IPS-NIHi7 (cell line): ENCODE measurements around the gene MAPK4.
"Not testable (repeated sequence)": the region's sequence is repeated elsewhere in the genome, so short reads cannot be mapped to it uniquely, and the experiment has no call there.

Experiments
- DNase-seq: peaks from one replicate; pipeline ENCODE4 v3.0.0; 2012; ENCODE audit warnings: mixed read lengths; ENCODE audit errors: extremely low spot score

MAPK4 gene

DNA sequence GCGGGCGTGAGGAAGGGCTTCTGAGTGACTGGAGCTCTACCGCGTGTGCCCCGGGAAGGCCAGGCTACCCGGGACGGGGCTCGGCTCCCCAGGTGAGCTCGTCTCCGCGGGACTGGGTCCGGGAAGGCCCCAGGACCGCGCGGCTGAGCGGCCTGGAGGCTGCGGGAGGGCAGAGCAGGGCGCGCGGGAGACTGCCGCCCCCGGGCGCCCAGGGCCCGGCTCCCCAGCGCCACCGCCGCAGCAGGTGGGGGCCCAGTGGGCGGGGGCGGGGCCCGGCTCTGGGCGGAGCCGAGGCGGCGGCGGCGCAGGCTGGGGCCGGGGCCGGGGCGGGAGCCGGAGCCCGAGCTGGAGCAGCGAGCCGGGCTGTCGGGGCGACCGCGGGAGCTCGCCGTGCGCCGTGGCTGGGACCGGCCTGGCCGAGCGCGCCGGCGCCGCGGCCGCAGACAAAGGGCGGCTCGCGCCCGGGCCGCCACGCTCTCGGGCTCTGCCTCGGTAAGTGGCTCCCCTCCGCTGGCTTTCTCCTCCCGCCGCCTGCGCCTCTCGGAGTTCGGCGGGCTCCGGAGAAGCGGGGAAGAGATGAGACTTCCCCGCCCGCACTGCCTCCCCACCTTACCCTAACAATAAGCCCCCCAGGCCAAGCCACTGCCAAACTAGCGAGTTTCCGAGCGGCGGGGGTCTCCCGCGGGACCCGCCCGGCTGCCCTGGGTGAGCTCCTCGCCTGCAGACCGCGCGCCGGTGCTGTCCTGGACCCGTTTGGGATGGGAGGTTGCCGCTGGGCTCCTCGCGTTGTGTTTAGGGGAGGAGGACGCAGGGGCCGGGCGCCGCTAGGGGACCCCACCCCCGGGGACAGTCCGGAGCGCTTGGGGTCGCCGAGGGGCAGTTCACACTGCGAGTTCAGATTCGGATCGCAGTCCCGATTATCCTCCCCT lies at the start of gene MAPK4:
TSS of gene MAPK4 (plus strand) at position 336 of the 929 bp plus-strand sequence. CDS start 103,872 bp downstream, outside the sequence.
- DNase-seq, result peak; percentile 70

DNA sequence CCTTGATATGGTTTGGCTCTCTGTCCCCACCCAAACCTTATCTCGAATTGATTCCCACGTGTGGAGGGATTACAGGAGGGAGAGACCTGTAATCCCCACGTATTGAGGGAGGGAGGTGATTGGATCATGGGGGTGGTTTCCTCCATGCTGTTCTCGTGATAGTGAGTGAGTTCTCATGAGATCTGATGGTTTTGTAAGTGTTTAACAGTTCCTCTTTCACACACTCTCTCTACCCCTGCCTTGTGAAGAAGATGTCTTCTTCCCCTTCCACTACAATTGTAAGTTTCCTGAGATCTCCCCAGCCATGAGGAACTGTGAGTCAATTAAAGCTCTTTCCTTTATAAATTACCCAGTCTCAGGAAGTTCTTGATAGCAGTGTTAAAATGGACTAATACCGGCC lies 42.6 kb upstream of the MAPK4 start:
- not testable (repeated sequence) for DNase-seq

DNA sequence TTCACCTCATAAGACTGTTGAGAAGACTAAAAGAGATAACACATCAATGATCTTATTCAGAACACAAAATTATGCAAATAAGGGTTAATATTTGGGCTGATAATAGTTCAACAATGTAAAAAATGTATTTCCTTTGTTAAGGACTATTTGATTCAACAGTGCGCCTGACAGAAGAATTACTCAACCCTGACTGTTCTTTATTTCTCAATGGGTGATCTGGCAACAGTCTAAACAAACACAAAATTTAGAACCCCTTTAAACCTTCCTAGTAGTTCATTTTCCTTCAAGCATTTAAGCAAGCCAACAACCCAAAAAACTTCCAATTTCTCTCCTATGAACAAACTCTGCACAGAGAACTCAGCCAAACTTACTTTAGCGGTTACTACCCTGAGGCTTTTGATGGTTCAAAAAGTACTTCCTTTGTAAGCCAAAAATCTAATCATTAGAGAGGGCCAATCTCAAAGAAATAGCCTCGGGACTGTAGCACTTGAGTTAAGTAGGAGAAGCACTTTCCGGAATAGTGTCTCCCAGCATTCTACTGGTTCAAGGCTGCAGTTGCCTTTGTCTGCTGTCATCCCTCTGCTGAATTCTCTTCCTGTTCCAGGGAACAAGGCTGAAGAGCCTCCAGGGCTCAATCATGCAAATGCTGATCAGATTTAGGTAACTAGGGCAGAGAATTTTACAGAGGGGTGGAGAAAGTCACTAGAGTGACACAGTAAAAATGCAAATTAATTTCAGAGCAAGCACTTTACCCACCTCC lies 40.9 kb upstream of the MAPK4 start:
- no peak for DNase-seq

DNA sequence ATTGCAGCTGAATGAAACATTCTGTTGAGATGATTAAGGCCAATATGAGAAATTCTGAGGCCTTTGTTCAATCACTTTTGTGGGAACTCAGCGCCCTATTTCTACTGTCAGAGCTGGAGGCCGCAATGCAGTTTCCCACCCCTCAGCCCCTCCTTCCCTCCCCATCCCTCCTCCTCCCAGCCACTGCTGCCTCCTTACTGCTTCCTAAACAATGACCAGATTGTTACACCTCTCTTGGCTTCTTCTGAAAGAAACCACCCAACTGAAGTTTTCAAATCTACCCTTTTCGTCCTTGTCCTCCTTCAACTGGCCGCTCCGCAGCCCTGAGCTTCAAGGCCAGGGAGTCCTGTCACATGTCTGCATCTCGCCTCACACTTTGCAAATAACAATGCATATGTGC lies 36.7 kb upstream of the MAPK4 start:
- DNase-seq, result no peak

DNA sequence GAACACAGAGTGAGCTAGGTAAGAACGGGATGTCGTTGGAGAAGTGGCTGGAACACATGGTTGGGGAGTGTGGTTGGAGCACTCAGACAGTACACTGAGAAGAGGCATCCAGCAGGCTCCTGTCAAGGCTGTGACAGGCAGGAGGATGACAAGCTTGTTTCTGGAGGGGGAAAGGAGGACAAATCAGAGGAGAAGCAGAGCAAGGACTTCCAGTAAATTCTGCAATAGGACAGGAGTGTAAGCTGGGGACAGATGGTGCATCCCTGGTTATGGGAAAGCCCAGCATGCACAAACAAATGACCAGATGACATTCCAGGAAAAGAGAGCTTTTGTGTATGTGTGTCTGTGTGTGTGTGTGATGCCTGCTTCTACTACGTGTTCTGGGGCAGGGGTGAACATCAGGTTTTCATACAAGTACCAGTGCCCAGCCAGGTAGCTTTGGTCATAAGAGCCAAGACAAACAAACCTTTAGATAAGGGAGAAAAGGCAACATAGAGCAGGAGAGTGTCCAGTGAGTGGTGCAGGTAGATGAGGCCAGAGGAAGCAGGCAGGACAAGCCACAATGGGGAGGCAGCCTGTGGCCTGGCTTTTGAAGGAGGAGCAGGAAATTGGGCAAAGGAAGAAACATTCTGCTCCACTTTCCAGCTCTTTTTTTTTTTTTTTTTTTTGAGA lies 32.1 kb upstream of the MAPK4 start:
- no peak for DNase-seq

DNA sequence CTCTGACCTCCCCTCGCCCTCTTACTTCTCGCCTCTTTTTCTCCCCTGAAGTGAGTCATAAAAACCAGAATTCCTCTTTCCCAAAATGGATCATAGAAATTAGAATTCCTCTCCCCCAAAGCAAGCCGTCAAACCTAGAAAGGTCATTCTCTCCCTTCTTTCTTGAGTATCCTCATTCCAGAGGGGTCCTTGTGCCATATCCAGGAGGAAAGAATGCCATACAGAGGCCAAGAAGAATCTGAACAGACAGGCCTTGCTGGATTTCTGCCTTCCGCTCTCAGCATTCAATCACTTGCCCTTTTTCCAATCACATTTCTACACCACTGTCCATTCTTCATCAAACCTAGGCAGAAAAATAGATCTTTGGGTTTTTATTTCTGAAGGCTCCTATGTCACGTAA lies 31.1 kb upstream of the MAPK4 start:
- DNase-seq, result no peak

DNA sequence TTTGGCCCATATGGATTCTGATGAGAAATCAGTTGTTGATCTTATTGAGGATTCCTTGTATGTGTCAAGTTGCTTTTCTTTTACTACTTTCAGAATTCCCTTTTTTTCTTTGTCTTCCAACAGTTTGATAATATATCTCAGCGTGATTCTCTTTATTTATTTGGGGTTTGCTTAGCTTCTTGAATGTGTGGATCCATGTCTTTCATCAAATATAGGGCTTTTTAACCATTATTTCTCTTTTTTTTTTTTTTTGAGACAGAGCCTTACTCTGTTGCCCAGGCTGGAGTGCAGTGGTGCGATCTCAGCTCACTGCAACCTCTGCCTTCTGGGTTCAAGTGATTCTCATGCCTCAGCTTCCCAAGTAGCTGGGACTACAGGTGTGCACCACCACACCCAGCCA lies 26.1 kb upstream of the MAPK4 start:
- not testable (repeated sequence) for DNase-seq

DNA sequence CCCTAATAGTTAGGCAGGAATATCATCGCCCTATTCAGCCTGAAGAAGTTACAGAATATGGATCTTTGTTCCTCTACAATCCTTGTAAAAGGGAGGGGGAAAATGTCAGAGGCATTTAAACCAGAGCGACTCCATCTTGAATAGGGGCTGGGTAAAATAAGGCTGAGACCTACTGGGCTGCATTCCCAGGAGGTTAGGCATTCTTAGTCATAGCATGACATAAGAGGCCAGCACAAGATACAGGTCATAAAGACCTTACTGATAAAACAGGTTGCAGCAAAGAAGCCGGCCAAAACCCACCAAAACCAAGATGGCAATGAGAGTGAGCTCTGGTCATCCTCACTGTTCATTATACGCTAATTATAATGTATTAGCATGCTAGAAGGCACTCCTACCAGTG lies 15.4 kb upstream of the MAPK4 start:
- not testable (repeated sequence) for DNase-seq

DNA sequence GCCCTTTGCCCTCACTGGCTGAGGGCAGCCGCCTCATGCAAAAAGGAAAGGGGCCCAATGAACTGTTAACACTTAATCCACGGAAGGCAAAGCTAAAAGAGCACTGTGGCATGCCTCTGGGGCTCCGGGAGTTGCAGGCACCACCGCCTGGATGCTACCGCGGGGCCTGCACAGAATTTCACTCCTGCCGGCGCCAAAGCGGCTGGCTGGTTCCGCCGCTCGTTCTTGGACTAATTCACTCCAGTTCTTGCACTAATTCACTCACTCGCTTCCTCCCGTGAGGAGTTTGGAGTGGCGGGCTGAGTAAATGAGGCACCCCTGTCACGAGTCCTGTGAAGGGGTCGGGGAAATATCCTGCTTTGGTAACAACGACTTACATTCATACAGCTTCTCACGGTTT lies 14.0 kb upstream of the MAPK4 start:
- DNase-seq, result no peak

DNA sequence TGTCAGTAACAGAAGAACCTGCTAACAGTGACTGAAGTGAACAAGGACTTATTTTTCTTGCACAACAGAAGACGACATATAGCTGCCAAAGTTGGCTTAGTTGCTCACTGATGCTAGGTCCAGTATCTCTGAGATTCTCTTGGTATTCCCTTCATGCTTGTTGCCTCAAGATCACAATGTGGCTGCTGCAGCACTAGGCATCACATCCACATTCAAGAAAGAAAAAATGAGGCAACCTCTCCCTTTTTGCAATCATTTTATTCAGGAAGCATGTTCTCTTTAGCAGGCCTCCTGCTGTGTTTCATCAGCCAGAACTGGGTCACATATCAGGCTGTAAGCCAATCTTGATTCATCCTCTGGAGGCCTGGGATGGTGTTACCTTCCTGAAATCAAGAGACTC lies 11.7 kb upstream of the MAPK4 start:
- no peak for DNase-seq

DNA sequence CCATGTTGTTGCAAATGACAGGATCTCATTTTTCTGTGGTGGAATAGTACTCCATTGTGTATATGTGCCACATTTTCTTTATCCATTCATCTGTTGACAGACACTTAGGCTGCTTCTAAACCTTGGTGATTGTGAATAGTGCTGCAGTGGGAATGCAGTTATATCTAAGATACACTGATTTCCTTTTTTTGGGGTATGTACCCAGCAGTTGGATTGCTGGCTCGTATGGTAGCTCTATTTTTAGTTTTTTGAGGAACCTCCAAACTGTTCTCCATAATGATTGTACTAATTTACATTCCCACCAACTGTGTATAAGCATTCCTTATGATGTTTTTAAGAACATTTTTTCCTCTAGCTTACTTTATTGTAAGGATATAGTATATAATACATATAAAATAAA lies 8.2 kb upstream of the MAPK4 start:
- DNase-seq, result not testable (repeated sequence)

DNA sequence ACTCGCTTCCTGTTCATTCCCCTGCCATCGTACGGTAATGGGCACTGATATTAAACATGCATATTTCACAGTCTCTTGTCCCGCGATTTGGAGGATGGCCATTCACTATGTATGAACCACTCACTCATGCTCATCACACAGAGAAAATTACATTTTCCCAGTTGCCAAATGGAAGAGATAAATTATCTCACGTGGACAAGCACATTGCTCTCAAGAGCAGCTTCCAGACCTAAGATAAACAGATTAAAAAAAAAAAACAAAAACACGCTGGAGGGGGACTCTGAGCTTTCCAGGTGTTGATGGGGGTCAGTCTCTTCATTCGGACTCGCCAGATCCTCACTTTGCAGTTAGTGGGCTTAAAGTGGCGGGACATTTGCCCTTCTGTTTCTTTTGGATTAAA lies 1.7 kb upstream of the MAPK4 start:
- no peak for DNase-seq

DNA sequence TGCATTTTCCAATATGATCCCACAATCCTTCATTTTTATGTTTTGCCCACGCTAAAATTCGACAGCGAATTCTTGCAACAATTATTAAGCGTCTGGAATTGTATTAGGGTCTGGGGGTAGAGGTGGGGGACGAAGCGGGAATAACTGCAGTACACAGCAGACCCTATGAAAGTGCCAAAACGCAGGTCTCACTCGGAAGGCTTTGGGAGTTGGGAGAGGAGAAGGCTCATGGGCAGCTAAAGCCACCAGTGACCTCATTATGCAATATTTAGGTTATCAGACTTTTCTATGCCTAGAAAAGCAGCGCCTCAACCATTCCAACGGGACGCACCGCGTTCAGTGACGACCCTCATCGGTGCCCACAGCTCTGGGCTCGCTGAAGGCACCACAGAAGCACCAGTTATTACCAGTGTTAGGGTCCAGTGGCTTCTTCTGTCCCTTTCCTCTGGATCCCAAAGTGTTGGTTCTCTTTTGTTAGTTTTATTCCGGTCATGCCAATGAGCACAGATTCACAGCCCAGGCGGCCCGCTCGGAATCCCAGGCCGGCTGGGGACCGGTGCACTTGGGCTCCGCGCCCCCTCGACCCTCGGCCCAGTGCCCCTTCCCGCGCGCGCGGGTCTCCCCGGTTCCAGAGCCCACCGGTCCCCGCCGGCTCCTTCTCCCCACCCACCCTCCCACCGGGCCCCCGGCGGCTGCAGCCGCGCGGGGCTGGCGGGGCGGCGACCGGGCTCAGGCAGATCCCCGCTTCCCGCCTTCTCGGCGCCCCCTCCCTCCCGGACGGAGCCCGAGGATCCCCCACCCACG lies 737 bp upstream of the MAPK4 start:
- DNase-seq, result no peak

DNA sequence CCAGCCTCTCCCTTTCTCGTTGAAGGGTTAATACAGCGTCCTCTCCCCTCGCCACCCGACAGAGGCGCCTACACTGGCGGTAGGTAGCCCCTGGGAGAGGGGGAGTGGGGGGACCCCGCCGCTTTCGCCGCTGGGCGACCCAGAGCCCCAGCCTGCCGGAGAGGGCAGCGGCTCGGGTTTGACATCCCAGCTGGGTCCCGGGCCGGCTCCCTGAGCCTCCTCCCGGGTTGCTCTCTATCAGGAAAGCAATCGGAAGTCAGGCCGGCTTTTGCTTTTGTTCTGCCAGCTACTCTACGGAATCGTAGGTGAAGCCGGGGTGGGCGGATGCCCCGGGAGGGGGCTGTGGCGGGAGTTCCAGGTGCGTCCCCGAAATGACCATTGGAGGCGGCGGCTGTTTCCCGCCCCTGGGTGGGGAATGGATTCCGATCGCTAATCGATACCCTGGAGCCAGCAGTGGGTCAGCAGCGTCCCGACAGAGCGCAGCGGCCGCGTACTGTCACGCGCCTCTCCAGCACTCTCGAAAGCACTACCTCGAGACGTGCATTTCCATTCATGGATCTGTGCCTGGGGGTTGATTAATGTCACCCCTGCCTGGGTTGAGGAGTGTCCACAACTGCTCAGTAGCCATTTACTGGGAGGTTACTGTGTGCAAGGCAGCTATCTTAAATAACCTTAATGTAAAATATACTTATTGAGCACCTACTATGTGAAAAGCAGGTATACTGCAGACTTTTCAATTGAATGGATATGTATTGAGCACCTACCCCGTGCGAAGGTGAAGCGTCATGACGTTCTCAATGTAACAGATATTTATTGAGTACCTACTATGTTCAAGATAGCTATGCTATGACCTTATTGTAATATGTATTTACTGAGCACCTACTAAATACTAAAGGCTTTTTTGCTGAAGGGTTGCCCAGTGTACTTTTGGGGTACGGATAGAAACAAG lies 1.1 kb downstream of the MAPK4 start:
- peak; percentile 40 for DNase-seq

DNA sequence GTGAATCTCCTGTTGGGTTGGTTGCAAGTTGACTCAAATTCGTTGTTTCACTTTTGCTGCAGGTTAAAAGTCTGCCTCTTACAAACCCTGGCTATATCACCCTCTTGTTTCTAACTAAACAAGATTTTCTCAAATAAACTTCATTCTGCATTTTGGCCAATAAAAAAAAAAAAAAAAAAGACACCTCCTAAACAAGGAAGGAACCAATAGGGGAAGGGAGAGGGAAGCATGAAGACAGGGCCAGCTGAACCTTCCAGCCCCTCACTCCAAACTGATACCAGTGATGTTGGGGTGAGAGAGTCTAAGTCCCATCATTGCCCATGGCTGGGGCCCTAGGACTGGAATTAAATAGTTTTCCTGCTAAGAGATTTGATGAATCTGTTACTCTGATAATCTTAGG lies 2.4 kb downstream of the MAPK4 start:
- DNase-seq, result not testable (repeated sequence)

DNA sequence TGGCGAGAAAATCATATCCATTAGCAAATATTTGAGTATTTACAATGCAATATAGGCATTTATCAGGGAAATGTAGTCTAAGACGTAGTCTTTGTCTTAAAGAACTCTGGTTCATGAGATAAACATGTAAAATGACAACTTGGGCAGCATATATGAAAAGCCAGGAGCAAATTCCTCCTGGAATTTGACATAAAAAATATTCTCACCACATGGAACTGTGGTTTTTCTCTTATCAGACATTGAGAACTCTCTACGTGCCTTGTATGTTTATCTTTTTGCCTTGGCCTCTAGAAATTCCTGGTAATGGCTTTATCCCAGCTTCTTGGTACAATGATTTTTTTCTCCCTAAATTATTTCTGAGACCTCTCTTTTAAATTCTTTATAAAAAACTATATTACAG lies 2.8 kb downstream of the MAPK4 start:
- no peak for DNase-seq

DNA sequence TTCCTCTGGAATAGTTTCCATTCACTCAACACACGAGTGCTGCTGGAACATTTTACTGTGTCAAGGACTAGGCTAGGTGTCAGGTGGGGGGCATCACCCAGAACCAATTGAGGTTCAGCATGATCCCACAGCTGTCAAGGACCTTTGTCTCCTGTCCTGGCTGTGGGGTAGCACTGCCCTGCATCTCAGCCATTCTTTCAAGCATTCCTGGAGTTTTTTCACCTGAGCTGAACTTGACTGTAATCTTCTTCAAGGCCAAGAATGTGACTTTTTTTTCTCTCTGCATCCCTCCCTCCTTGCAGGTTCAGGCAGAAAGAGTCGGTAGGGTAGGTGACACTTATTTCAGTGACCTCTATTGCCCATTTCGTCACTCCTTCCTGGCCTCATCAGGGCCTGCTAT lies 3.5 kb downstream of the MAPK4 start:
- DNase-seq, result no peak

DNA sequence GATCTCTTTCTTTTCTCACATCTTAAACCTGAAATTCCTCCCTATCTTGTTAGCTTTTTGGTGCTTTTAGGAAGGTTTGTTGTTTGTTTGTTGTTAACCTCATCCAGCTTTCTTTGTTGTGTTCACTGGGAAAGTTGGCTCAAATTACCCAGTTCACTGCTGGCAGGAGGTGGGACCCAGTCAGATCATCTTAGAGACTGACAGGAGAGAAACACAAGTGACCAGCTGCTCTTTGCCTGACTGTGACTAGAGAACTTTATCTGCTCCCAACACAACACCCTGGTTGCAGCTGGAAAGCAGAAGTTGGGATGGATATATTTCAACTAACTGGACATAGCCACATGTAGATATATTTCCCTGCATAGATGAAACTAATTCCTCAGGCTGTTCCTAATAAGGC lies 10.0 kb downstream of the MAPK4 start:
- no peak for DNase-seq

DNA sequence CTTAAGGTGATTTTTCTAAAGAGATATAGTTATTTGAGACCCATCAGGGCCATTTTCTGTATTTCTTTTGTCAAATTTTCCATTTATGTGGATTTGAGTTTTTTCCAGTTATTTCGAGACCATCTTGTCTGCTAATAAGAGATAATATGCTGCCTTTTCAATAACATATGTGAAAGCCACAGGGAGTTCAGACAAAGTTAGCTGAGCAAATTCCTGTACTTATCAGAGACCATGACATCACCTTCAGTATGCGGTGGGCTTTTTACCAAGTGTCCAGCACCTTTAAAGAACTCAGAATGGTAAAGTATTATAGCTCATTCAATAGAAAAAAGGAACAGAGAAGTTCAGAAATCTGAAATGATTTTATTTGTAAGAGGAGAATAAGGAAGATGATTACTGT lies 11.7 kb downstream of the MAPK4 start:
- DNase-seq, result no peak

DNA sequence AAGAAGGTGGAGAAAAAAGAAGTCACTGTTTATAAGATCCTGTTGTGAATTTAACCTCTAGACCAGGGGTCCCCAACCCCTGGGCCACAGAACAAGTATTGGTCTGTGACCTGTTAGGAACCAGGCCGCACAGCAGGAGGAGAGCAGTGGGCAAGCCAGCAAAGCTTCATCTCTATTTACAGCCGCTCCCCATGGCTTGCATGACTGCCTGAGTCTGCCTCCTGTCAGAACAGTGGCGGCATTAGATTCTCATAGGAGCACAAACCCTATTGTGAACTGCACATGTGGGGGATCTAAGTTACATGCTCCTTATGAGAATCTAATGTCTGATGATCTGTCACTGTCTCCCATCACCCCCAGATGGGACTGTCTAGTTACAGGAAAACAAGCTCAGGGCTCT lies 13.3 kb downstream of the MAPK4 start:
- not testable (repeated sequence) for DNase-seq
